ENCODE results near the gene RNLS. TPM values are rescaled to one million over a fixed set of nuclear protein-coding genes. Genes with fewer than 3 reads are reported as not detected.

Gene RNLS
- total and polyA plus RNA-seq, 8 donors: 2.5 to 6.4 (median 5.9) TPM

DNA sequence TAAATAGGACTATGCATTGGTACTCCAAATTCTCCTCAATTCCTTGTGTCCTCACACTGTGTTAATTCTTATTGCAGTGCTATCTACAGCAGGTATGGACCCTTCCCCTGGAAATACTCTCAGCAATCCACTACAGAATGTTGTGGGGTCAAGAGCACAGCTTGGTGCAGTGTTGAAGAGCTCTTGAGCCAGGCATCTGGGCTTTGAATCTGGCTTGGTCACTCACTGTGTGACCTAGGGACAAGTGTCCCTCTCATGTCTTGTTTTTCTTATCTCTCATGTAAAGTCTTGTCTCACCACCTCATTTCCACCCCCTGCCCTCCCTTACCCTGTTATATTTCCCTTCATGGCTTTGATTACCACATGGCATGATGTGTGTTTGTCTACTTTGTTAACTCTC is 159.4 kb downstream of the RNLS start:
- no peak overlapping the region for H3K4me3 ChIP-seq
- H3K27ac ChIP-seq: no peak overlapping the region
- TF ChIP-seq, protein P1, sequence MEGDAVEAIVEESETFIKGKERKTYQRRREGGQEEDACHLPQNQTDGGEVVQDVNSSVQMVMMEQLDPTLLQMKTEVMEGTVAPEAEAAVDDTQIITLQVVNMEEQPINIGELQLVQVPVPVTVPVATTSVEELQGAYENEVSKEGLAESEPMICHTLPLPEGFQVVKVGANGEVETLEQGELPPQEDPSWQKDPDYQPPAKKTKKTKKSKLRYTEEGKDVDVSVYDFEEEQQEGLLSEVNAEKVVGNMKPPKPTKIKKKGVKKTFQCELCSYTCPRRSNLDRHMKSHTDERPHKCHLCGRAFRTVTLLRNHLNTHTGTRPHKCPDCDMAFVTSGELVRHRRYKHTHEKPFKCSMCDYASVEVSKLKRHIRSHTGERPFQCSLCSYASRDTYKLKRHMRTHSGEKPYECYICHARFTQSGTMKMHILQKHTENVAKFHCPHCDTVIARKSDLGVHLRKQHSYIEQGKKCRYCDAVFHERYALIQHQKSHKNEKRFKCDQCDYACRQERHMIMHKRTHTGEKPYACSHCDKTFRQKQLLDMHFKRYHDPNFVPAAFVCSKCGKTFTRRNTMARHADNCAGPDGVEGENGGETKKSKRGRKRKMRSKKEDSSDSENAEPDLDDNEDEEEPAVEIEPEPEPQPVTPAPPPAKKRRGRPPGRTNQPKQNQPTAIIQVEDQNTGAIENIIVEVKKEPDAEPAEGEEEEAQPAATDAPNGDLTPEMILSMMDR (IDR thresholded peaks at IDR 0.05): no peak
- no peaks in the 10 kb centered on the region for H3K4me1 ChIP-seq
- H3K27me3 ChIP-seq: no peaks in the 10 kb centered on the region
- no peak for ATAC-seq
- intact Hi-C loops (cut with DNase I): no loop called here
- no peak for FAIRE-seq
- H3K9me3 ChIP-seq: no peaks in the 10 kb centered on the region
- H3K36me3 ChIP-seq: no peaks in the 10 kb centered on the region
- no peak for DNase-seq

DNA sequence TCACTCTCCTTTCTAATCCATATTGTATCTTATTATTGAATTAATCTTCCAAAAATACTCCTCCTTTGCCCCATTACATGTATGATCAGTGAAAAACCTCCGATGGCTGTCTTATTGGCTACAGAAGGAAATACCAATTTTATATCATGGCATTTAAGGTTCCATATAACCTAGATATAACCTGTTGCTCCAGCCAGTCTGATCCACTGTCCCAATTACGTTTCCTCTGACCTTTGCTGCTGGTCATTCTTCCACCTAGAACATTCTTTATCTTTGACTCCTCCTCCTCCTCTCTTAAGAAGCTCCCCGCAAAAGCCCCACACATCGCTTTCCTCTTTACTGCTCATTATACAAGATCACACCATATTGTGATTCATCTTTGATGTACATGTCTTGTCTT is 161.5 kb downstream of the RNLS start:
- no peak for ATAC-seq
- Histone ChIP-seq H3K4me1 (no peaks in the 10 kb centered on the region), H3K4me3 (no peak overlapping the region), H3K27me3 (no peaks in the 10 kb centered on the region), H3K36me3 (no peaks in the 10 kb centered on the region), H3K27ac (no peak overlapping the region), H3K9me3 (no peaks in the 10 kb centered on the region)
- TF ChIP-seq, protein P1 (IDR thresholded peaks at IDR 0.05): no peak
- WGBS, 2 donors: 93 to 97% methylated on average over 4 of the region's 4 CpGs
- DNase-seq: no peak
- intact Hi-C loops (cut with DNase I): no loop called here
- FAIRE-seq: no peak

DNA sequence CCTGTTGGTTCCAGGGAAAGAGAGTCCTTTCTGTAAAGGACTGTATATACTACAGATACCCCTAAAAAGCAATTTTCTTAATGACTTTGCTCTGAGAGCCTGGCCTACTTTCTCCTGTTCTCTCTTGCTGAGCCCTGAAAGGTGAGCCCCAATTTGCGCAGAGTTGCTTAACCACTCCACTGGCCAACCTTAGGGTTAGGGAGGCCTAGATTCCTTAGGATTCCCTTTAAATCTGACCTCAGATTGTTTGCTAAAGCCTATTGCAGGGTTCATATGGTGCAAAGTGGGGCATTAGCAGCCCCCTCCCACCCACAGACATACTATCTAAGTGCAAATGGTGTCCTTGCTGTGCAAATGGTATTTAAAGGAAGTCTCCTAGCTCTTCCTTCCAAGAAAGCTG is 164.2 kb downstream of the RNLS start:
- Histone ChIP-seq H3K27ac (no peak overlapping the region), H3K4me3 (no peak overlapping the region), H3K27me3 (no peaks in the 10 kb centered on the region), H3K36me3 (no peaks in the 10 kb centered on the region), H3K4me1 (no peaks in the 10 kb centered on the region), H3K9me3 (no peaks in the 10 kb centered on the region)
- WGBS, 2 donors: 99 to 100% methylated on average over 1 of the region's 1 CpG
- TF ChIP-seq, protein P1 (IDR thresholded peaks at IDR 0.05): no peak
- DNase-seq (no peak), FAIRE-seq (no peak), ATAC-seq (no peak)
- intact Hi-C loops (cut with DNase I): no loop called here

DNA sequence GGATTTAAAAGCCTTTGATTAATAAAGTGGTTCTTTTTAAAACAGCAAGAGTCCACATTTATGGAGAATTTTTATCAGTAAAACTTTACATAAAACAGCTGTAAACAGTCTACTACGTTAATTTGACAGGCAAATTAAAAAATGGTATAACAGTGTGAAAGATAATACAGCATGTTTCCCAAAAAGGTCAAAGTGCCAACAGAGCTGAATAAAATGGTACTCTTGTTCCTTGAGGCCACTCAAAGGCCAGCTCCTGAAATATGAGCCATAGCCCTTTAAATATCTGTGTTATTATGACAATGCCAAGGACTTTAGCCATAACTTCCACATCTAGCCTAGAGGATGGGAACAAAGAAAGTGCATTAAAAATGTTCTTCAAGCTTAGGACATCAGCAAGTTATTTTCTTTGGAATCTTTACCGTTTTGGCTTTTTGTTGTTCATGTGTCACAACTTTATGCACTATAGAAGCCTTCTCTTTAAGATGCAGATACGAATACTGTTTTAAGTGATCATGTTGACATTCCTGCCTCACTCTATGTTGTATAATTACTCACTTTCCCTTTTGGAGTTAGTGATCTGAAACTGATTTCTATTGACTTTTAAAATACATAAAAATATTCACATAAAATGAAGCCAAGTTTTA is 165.6 kb downstream of the RNLS start:
- ATAC-seq (no peak), DNase-seq (no peak), FAIRE-seq (no peak)
- 69 to 72% methylated on average over 3 of the region's 3 CpGs for WGBS, 2 donors
- no peaks in the 10 kb centered on the region for H3K36me3 ChIP-seq
- H3K4me1 ChIP-seq: no peaks in the 10 kb centered on the region
- no peak overlapping the region for H3K27ac ChIP-seq
- no peaks in the 10 kb centered on the region for H3K9me3 ChIP-seq
- intact Hi-C loops (cut with DNase I): no loop called here
- H3K4me3 ChIP-seq: no peak overlapping the region
- TF ChIP-seq, protein P1 (IDR thresholded peaks at IDR 0.05): no peak
- no peaks in the 10 kb centered on the region for H3K27me3 ChIP-seq

DNA sequence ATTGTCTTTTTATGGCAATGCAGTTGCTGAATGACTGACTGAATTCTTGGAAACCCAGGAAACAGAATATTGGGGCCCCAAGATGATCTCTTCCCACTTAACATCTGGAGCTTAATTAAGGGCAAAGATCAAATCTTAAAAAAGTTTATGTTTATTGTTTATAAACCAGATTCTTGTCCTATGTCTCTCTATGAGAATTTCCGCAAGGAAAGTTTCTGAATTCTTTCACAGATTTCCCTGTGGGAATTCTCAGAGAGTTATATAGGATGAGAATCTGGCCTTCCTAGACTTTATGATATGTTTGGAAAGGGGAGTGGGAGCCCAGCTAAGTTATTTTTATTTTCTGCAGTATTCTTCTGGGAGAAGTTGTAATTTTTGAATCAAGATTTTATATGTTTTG is 166.3 kb downstream of the RNLS start:
- ATAC-seq (no peak), DNase-seq (no peak), FAIRE-seq (no peak)
- H3K9me3 ChIP-seq: no peaks in the 10 kb centered on the region
- intact Hi-C loops (cut with DNase I): no loop called here
- no peaks in the 10 kb centered on the region for H3K36me3 ChIP-seq
- no peak overlapping the region for H3K4me3 ChIP-seq
- TF ChIP-seq, protein P1 (IDR thresholded peaks at IDR 0.05): no peak
- no peak overlapping the region for H3K27ac ChIP-seq
- WGBS, 2 donors: 92 to 98% methylated on average over 1 of the region's 1 CpG
- H3K27me3 ChIP-seq: no peaks in the 10 kb centered on the region
- no peaks in the 10 kb centered on the region for H3K4me1 ChIP-seq
